PC-3 (cell line): ENCODE data around the gene CACNA1C. TPM values are rescaled to one million over a fixed set of nuclear protein-coding genes. Genes with fewer than 3 reads are reported as not detected.

Experiments
- ATAC-seq: fragments of 200-7000 bp; cut with Tn5 transposase; 2 replicates; pipeline ENCODE4 v1.9.1; 2020; ENCODE audit warnings: mild to moderate bottlenecking, moderate library complexity
- BruUV-seq: library from RNA; stranded (reverse); fragments of 400-500 nt; replicated peaks from 2 replicates; lab custom pipeline; 2021; lab: Mats Ljungman, UMichigan
- CTCF ChIA-PET: fragments of 300-600 bp; sonication (Branson Sonifier 250); formaldehyde crosslinking; loops from one replicate; lab custom pipeline; 2022; ENCODE audit warnings: antibody characterized with exemption; lab: Charles Lee
- POLR2A ChIA-PET: fragments of 300-600 bp; sonication (Branson Sonifier 250); formaldehyde crosslinking; loops from one replicate; lab custom pipeline; 2022; ENCODE audit warnings: antibody characterized with exemption; ENCODE audit not compliant: unreplicated experiment; lab: Charles Lee
- DNase-seq: peaks from one replicate; pipeline ENCODE4 v3.0.0-alpha.2; 2015
- H2AFZ ChIP-seq: fragments of 300-600 bp; sonication (generic); 2 replicates; pipeline ENCODE4 v1.6.0; 2016; ENCODE audit warnings: antibody characterized with exemption, low read length
- H3F3A ChIP-seq: fragments of 300-600 bp; sonication (generic); one replicate; pipeline ENCODE4 v1.6.0; 2017; ENCODE audit warnings: antibody characterized with exemption, low read length, control low read depth, mild to moderate bottlenecking; ENCODE audit not compliant: unreplicated experiment
- H3K27ac ChIP-seq: fragments of 300-600 bp; sonication (generic); 2 replicates; pipeline ENCODE4 v1.5.1; 2016; ENCODE audit warnings: mild to moderate bottlenecking, low read length
- H3K27me3 ChIP-seq: fragments of 300-600 bp; sonication (generic); 2 replicates; pipeline ENCODE4 v1.6.1; 2016; ENCODE audit warnings: low read length, mixed read lengths
- H3K36me3 ChIP-seq: fragments of 300-600 bp; sonication (generic); 2 replicates; pipeline ENCODE4 v1.6.1; 2016; ENCODE audit warnings: low read depth, mixed run types, low read length, mixed read lengths
- H3K4me1 ChIP-seq: fragments of 300-600 bp; sonication (generic); 2 replicates; pipeline ENCODE4 v1.5.1; 2016; ENCODE audit warnings: low read length; ENCODE audit not compliant: insufficient read depth
- H3K4me2 ChIP-seq: fragments of 300-600 bp; sonication (generic); 2 replicates; pipeline ENCODE4 v1.6.0; 2016; ENCODE audit warnings: low read length
- H3K4me3 ChIP-seq: fragments of 300-600 bp; sonication (generic); 2 replicates; pipeline ENCODE4 v1.5.1; 2016; ENCODE audit warnings: mild to moderate bottlenecking, low read length, mixed read lengths
- H3K79me2 ChIP-seq: fragments of 300-600 bp; sonication (generic); 2 replicates; pipeline ENCODE4 v1.6.1; 2017; ENCODE audit warnings: low read length, mixed read lengths
- H3K9ac ChIP-seq: fragments of 300-600 bp; sonication (generic); 2 replicates; pipeline ENCODE4 v1.6.0; 2016; ENCODE audit warnings: mild to moderate bottlenecking, low read length
- H3K9me2 ChIP-seq: fragments of 300-600 bp; sonication (generic); replicated peaks from 2 replicates; pipeline ENCODE4 v1.6.1; 2016; ENCODE audit warnings: mixed run types, low read length, mixed read lengths
- H3K9me3 ChIP-seq: fragments of 300-600 bp; sonication (generic); 2 replicates; pipeline ENCODE4 v1.6.1; 2016; ENCODE audit warnings: low read length, mixed read lengths
- H4K20me1 ChIP-seq: fragments of 300-600 bp; sonication (generic); 2 replicates; pipeline ENCODE4 v1.6.1; 2016; ENCODE audit warnings: low read length, mixed read lengths
- EZH2 ChIP-seq: fragments of 300-600 bp; sonication (generic); IDR thresholded peaks from one replicate; pipeline ENCODE4 v1.6.1; 2017; ENCODE audit warnings: antibody characterized with exemption, mild to moderate bottlenecking, low read length; ENCODE audit not compliant: unreplicated experiment
- EZH2phosphoT487 ChIP-seq: fragments of 300-600 bp; sonication (generic); IDR thresholded peaks from 2 replicates; pipeline ENCODE4 v1.6.1; 2018; ENCODE audit warnings: mild to moderate bottlenecking, antibody characterized with exemption, low read length, borderline replicate concordance
- intact Hi-C: fragments of 100-400 bp; cut with micrococcal nuclease; formaldehyde crosslinking; loops from 2 replicates; pipeline ENCODE4 v1.9.0; 2023
- total RNA-seq: library from RNA; depleted of rRNA; stranded (reverse); fragments of >200 nt; gene quantifications from 2 replicates; pipeline ENCODE4 v1.2.3, GENCODE V29; 2014
- TF ChIP-seq, protein P1 (sequence below): fragments of 300-600 bp; sonication (generic); conservative IDR thresholded peaks from 2 replicates; pipeline ENCODE4 v1.5.1; 2017; ENCODE audit warnings: antibody characterized with exemption, low read depth, mild to moderate bottlenecking, low read length

The CACNA1C gene
- total RNA-seq, 1 experiment from 2014 or later = not detected

DNA sequence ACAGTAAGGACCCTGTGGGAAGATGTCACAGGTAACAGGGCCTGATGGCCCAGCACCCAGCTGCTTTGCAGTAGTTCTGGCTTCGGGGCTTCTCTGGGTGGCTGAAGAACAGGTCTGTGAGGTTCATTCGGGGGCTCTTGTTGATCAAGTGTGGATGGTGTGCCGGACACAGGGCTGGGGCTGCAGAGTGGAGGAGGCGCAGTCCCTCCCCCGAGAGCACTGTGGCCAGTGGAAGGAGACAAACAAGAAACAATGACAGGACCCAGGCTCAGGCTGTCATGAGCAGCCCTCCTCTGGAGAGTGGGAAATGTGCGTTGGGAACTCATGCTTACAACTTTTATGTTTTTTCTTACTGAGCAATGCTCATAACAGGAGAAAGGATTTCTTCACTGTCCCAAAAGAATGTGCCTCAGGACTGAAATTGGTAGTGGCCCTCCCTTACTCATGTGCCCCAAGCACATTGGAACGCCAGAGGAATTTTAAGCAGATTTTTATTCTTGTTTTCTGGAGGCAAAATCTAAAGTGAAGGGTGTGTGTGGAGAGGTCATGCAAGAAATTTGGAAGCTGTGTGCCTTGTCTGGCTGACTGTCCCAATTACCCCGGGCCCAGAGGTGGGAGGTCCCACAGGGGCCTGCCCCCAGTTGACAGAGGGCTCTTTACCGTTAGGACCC is 233.8 kb downstream of the CACNA1C start:
- H3K9ac ChIP-seq = no peak overlapping the region
- POLR2A ChIA-PET = no interaction called here
- no peaks in the 10 kb centered on the region for H3K36me3 ChIP-seq
- H3K27me3 ChIP-seq = peaks cover 85% of the 10 kb centered on the region
- no peaks in the 10 kb centered on the region for H3F3A ChIP-seq
- no peaks in the 10 kb centered on the region for H3K4me1 ChIP-seq
- CTCF ChIA-PET = no interaction called here
- intact Hi-C loops = no loop called here
- no peaks in the 10 kb centered on the region for H4K20me1 ChIP-seq
- ATAC-seq (no peak), DNase-seq (no peak)
- no peak overlapping the region for H3K4me2 ChIP-seq
- no peak overlapping the region for H3K27ac ChIP-seq
- no TSS peak for BruUV-seq
- H3K4me3 ChIP-seq = no peak overlapping the region
- no peak for TF ChIP-seq EZH2
- TF ChIP-seq, protein P1, sequence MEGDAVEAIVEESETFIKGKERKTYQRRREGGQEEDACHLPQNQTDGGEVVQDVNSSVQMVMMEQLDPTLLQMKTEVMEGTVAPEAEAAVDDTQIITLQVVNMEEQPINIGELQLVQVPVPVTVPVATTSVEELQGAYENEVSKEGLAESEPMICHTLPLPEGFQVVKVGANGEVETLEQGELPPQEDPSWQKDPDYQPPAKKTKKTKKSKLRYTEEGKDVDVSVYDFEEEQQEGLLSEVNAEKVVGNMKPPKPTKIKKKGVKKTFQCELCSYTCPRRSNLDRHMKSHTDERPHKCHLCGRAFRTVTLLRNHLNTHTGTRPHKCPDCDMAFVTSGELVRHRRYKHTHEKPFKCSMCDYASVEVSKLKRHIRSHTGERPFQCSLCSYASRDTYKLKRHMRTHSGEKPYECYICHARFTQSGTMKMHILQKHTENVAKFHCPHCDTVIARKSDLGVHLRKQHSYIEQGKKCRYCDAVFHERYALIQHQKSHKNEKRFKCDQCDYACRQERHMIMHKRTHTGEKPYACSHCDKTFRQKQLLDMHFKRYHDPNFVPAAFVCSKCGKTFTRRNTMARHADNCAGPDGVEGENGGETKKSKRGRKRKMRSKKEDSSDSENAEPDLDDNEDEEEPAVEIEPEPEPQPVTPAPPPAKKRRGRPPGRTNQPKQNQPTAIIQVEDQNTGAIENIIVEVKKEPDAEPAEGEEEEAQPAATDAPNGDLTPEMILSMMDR = no peak
- no peak for TF ChIP-seq EZH2phosphoT487
- H3K9me2 ChIP-seq = no peaks in the 10 kb centered on the region
- H3K79me2 ChIP-seq = no peaks in the 10 kb centered on the region
- no peaks in the 10 kb centered on the region for H3K9me3 ChIP-seq
- no peak overlapping the region for H2AFZ ChIP-seq

DNA sequence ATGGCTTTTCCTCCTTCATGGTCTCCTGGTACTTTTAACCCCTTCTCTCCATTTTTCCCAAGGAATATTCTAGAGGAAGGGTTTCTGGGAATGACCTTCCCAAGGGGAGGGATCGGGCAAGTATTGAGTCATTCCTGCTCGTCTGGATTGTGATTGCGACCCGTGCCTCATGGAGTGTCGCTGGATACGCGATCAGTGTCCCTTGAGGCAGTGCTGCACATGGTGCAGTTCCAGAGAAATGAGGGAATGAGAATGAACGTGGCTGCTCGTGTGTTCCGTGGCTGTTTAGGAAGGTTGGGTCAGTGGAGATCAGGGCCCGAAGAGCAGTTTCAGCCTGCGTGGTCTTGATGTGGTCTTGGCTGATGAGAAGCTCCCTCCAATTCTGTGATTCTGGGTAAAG is 234.4 kb downstream of the CACNA1C start:
- no peaks in the 10 kb centered on the region for H3K79me2 ChIP-seq
- H3F3A ChIP-seq = no peaks in the 10 kb centered on the region
- intact Hi-C loops = no loop called here
- H3K4me3 ChIP-seq = no peak overlapping the region
- peaks cover 80% of the 10 kb centered on the region for H3K27me3 ChIP-seq
- no peaks in the 10 kb centered on the region for H4K20me1 ChIP-seq
- H2AFZ ChIP-seq = no peak overlapping the region
- H3K36me3 ChIP-seq = no peaks in the 10 kb centered on the region
- ATAC-seq (no peak), DNase-seq (no peak)
- ChIA-PET POLR2A (no interaction called here), CTCF (no interaction called here)
- no peaks in the 10 kb centered on the region for H3K4me1 ChIP-seq
- H3K4me2 ChIP-seq = no peak overlapping the region
- no peak overlapping the region for H3K27ac ChIP-seq
- H3K9ac ChIP-seq = no peak overlapping the region
- no peaks in the 10 kb centered on the region for H3K9me2 ChIP-seq
- no peaks in the 10 kb centered on the region for H3K9me3 ChIP-seq
- no TSS peak for BruUV-seq
- no peak for TF ChIP-seq EZH2
- TF ChIP-seq, protein P1 = no peak
- no peak for TF ChIP-seq EZH2phosphoT487

DNA sequence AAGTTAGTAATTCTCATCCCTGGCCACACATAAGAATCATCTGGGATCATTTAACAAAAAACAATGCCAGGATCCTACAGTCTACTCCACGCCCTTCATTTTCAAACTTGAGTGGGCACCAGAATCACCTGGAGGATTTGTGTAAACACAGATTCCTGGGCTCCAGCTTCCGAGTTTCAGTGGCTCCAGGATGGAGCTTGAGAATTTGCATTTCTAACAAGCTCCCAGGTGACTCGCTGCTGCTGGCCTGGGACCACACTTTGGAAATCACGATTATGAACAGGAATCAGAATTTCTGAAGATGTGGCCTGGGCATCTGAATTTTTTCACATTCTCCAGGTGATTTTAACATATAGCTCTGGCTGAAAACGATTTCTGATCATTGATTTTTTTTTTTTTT is 234.8 kb downstream of the CACNA1C start:
- ATAC-seq (no peak), DNase-seq (no peak)
- no peaks in the 10 kb centered on the region for H3K4me1 ChIP-seq
- no peak overlapping the region for H3K27ac ChIP-seq
- H4K20me1 ChIP-seq = no peaks in the 10 kb centered on the region
- TF ChIP-seq EZH2 = no peak
- TF ChIP-seq, protein P1 = no peak
- no peak for TF ChIP-seq EZH2phosphoT487
- H2AFZ ChIP-seq = no peak overlapping the region
- no peak overlapping the region for H3K4me3 ChIP-seq
- no peaks in the 10 kb centered on the region for H3K79me2 ChIP-seq
- no peak overlapping the region for H3K4me2 ChIP-seq
- POLR2A ChIA-PET = no interaction called here
- H3K9ac ChIP-seq = no peak overlapping the region
- no peaks in the 10 kb centered on the region for H3K9me3 ChIP-seq
- H3K9me2 ChIP-seq = no peaks in the 10 kb centered on the region
- no peaks in the 10 kb centered on the region for H3K36me3 ChIP-seq
- intact Hi-C loops = no loop called here
- peaks cover 76% of the 10 kb centered on the region for H3K27me3 ChIP-seq
- H3F3A ChIP-seq = no peaks in the 10 kb centered on the region
- CTCF ChIA-PET = no interaction called here
- no TSS peak for BruUV-seq
